ENCODE results near the gene CCM2L.

Gene CCM2L

DNA sequence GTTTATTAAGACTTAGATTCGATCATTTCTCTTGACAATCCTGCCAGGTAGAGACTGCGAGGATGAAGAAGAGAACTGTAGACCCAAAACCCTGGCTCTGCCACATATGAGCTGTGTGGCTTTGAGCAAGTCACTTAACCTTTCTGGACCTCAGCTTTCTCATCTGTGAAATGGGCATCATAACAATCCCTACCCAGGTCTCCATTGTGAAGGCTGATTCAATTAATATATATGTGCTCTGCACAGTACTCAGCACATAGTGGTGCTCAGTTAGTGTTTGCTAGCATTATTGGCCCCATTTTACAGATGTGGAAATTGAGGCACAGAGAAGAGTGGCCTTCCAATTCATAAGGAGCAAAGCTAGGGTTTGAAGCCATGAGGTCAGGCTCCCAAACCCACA is 34.4 kb upstream of the CCM2L start:
- Histone ChIP-seq H3K4me1 (ENCODE audit: control insufficient read depth in 1 of 2, insufficient read depth in 1 of 2, low read depth in 1 of 2, low read length in 1 of 2) (no peaks in the 10 kb centered on the region), H3K27ac (no peak overlapping the region), H3K9me3 (no peaks in the 10 kb centered on the region), H3K4me3 (ENCODE audit: low read depth in 1 of 2, low read length in 1 of 2) (no peak overlapping the region), H3K36me3 (no peaks in the 10 kb centered on the region), H3K27me3 (peaks cover 34% of the 10 kb centered on the region)
- TF ChIP-seq, protein P1, sequence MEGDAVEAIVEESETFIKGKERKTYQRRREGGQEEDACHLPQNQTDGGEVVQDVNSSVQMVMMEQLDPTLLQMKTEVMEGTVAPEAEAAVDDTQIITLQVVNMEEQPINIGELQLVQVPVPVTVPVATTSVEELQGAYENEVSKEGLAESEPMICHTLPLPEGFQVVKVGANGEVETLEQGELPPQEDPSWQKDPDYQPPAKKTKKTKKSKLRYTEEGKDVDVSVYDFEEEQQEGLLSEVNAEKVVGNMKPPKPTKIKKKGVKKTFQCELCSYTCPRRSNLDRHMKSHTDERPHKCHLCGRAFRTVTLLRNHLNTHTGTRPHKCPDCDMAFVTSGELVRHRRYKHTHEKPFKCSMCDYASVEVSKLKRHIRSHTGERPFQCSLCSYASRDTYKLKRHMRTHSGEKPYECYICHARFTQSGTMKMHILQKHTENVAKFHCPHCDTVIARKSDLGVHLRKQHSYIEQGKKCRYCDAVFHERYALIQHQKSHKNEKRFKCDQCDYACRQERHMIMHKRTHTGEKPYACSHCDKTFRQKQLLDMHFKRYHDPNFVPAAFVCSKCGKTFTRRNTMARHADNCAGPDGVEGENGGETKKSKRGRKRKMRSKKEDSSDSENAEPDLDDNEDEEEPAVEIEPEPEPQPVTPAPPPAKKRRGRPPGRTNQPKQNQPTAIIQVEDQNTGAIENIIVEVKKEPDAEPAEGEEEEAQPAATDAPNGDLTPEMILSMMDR (IDR thresholded peaks at IDR 0.05) = no peak

DNA sequence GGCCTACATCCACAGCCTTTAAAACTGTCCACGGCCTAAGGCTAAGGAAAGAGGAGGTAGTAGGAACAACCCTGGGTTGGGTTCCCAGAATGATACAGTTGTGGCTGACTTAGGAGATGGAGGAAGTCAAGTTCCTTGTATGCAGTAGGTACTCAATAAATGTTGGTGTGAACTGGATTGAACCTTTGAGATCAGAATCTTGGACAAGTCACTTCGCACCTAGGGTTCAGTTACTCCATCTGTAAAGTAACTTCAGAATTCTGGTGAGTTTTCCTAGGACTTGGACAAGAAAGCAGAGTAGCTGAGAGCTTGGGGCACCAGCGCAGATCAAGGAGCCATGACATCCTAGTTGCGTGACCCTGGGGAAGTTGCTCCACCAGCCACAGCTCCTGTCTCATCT is 33.2 kb upstream of the CCM2L start:
- TF ChIP-seq, protein P1 (IDR thresholded peaks at IDR 0.05) = no peak
- H3K9me3 ChIP-seq = no peaks in the 10 kb centered on the region
- peaks cover 29% of the 10 kb centered on the region for H3K27me3 ChIP-seq
- no peak overlapping the region for H3K4me3 ChIP-seq (ENCODE audit: low read depth in 1 of 2, low read length in 1 of 2)
- H3K4me1 ChIP-seq (ENCODE audit: control insufficient read depth in 1 of 2, insufficient read depth in 1 of 2, low read depth in 1 of 2, low read length in 1 of 2) = no peaks in the 10 kb centered on the region
- H3K36me3 ChIP-seq = no peaks in the 10 kb centered on the region
- H3K27ac ChIP-seq = no peak overlapping the region

DNA sequence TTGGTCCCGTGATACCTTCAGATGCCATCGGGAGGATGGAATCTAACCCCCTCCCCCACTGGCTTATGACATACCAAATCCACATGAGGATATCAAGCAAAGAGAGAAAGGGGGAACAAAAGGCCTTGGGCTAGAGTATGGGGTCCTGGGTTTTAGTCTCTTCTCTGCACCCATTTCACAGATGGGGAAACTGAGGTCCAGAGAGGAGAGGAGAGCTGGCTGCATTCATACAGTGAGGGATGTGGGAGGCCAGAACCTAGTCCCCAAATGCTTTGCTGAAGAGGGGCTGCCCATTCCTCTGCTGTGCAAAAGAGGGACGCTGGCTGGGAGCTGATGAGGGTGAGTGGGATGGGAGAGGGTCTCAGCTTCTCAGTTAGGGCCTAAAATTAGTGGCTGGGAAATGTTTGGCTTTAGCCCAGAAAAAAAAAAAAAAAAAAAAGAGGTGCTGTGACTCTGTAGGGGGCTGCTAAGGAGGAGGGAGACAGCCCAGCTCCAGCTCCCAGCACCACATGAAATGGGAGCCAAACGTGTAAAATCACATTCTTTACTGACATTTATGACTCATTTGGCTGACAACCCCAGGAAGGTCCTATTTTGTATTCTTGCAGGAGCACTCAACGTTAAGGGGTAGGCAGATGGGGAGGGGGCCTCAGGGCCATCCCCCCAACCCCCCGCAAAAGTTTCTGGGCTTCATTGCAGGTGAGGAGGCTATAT is 30.4 kb upstream of the CCM2L start:
- Histone ChIP-seq H3K27ac (no peak overlapping the region), H3K4me1 (ENCODE audit: control insufficient read depth in 1 of 2, insufficient read depth in 1 of 2, low read depth in 1 of 2, low read length in 1 of 2) (no peaks in the 10 kb centered on the region), H3K27me3 (peaks cover 15% of the 10 kb centered on the region), H3K4me3 (ENCODE audit: low read depth in 1 of 2, low read length in 1 of 2) (no peak overlapping the region), H3K9me3 (no peaks in the 10 kb centered on the region), H3K36me3 (no peaks in the 10 kb centered on the region)
- TF ChIP-seq, protein P1 (IDR thresholded peaks at IDR 0.05) = no peak

- H3K27me3 ChIP-seq = peaks cover 14% of the 10 kb centered on the region
- no peak overlapping the region for H3K27ac ChIP-seq
- no peaks in the 10 kb centered on the region for H3K9me3 ChIP-seq
Observed at GRCh38 chr20:31981784-31982183, 28.5 kb upstream of the CCM2L start.

GRCh38 chr20:31984981-31985471 is 25.2 kb upstream of the CCM2L start:
- Histone ChIP-seq H3K4me3 (ENCODE audit: low read depth in 1 of 2, low read length in 1 of 2) (no peak overlapping the region), H3K9me3 (no peaks in the 10 kb centered on the region), H3K4me1 (ENCODE audit: control insufficient read depth in 1 of 2, insufficient read depth in 1 of 2, low read depth in 1 of 2, low read length in 1 of 2) (no peaks in the 10 kb centered on the region), H3K27me3 (peaks cover 14% of the 10 kb centered on the region), H3K27ac (no peak overlapping the region), H3K36me3 (no peaks in the 10 kb centered on the region)
- TF ChIP-seq, protein P1 (IDR thresholded peaks at IDR 0.05) = no peak

More at GRCh38 chr20:31981784-31982183, 28.5 kb upstream of the CCM2L start:
- TF ChIP-seq, protein P1 (IDR thresholded peaks at IDR 0.05) = no peak
- Histone ChIP-seq H3K4me3 (ENCODE audit: low read depth in 1 of 2, low read length in 1 of 2) (no peak overlapping the region), H3K4me1 (ENCODE audit: control insufficient read depth in 1 of 2, insufficient read depth in 1 of 2, low read depth in 1 of 2, low read length in 1 of 2) (no peaks in the 10 kb centered on the region), H3K36me3 (no peaks in the 10 kb centered on the region)

Data from neutrophil (primary cell).